CD14-positive monocyte (primary cell): ENCODE measurements around the gene RIPPLY3. TPM values are rescaled to one million over a fixed set of nuclear protein-coding genes. Genes with fewer than 3 reads are reported as not detected.

Experiments
- DNase-seq, 3 donors: peaks; one replicate each; pipeline ENCODE4 v3.0.0-alpha.2; 2011 to 2022
- H2AFZ ChIP-seq: 2 replicates; pipeline ENCODE4 v1.6.0; 2012; ENCODE audit warnings: mild to moderate bottlenecking, low read depth, low read length, inconsistent platforms; ENCODE audit not compliant: insufficient read depth, poor library complexity, severe bottlenecking
- H3K27ac ChIP-seq, 2 donors: 1 replicate in 1 of 2; 2 replicates in 1 of 2; pipeline ENCODE4 v1.5.1; 2012 to 2013; ENCODE audit warnings: low read length in 2 of 2, control low read depth in 1 of 2, inconsistent platforms in 1 of 2, low read depth in 1 of 2, mild to moderate bottlenecking in 1 of 2
- H3K27me3 ChIP-seq, 2 donors: one replicate each; pipeline versions ENCODE4 v1.6.0 to v1.6.1; 2011 to 2013; ENCODE audit warnings: low read length in 2 of 2; ENCODE audit not compliant: control insufficient read depth in 2 of 2, insufficient read depth in 2 of 2
- H3K36me3 ChIP-seq, 2 donors: replicated peaks in 1 of 2; 1 replicate in 1 of 2; 2 replicates in 1 of 2; pipeline versions ENCODE4 v1.5.1 to v1.6.1; 2012 to 2013; ENCODE audit warnings: low read length in 2 of 2, control low read depth in 1 of 2, inconsistent platforms in 1 of 2, mild to moderate bottlenecking in 1 of 2; ENCODE audit not compliant: insufficient read depth in 2 of 2, control insufficient read depth in 1 of 2
- H3K4me1 ChIP-seq, 2 donors: 1 replicate in 1 of 2; 2 replicates in 1 of 2; pipeline versions ENCODE4 v1.5.1 to v1.6.1; 2012 to 2013; ENCODE audit warnings: low read length in 2 of 2, control low read depth in 1 of 2, inconsistent platforms in 1 of 2, mild to moderate bottlenecking in 1 of 2, moderate library complexity in 1 of 2; ENCODE audit not compliant: insufficient read depth in 2 of 2, control insufficient read depth in 1 of 2
- H3K4me2 ChIP-seq: replicated peaks from 2 replicates; pipeline ENCODE3; 2012; ENCODE audit warnings: low read length, moderate library complexity, mild to moderate bottlenecking; ENCODE audit not compliant: poor library complexity, severe bottlenecking; ENCODE audit errors: extremely low read depth
- H3K4me3 ChIP-seq, 3 experiments: fragments of 200-600 bp in 1 of 3; sonication (generic) in 1 of 3; replicated peaks in 1 of 3; 1 replicate in 2 of 3; 2 replicates in 1 of 3; pipeline ENCODE4 v1.5.1; 2011 to 2013; ENCODE audit warnings: low read length in 3 of 3, mild to moderate bottlenecking in 3 of 3, control low read depth in 2 of 3, low read depth in 2 of 3, inconsistent platforms in 1 of 3, moderate library complexity in 1 of 3
- H3K79me2 ChIP-seq: 2 replicates; pipeline ENCODE4 v1.6.0; 2012; ENCODE audit warnings: mild to moderate bottlenecking, control low read depth, inconsistent platforms, low read length, moderate library complexity; ENCODE audit not compliant: insufficient read depth
- H3K9ac ChIP-seq: 2 replicates; pipeline ENCODE4 v1.6.0; 2017; ENCODE audit warnings: low read length, mild to moderate bottlenecking; ENCODE audit not compliant: insufficient read depth, poor library complexity, severe bottlenecking
- H3K9me3 ChIP-seq, 2 donors: replicated peaks in 1 of 2; 1 replicate in 1 of 2; 2 replicates in 1 of 2; pipeline versions ENCODE4 v1.5.1 to v1.6.1; 2012 to 2013; ENCODE audit warnings: low read length in 2 of 2, control low read depth in 1 of 2; ENCODE audit not compliant: control insufficient read depth in 1 of 2, insufficient read depth in 1 of 2
- H4K20me1 ChIP-seq: 2 replicates; pipeline ENCODE4 v1.6.0; 2012; ENCODE audit warnings: mild to moderate bottlenecking, low read length, control low read depth, moderate library complexity; ENCODE audit not compliant: insufficient read depth
- H3K27ac Mint-ChIP-seq, 7 donors: one replicate each; pipeline ENCODE4 v1.8.0; 2020; ENCODE audit warnings: mild to moderate bottlenecking in 7 of 7, mixed read lengths in 7 of 7, moderate library complexity in 6 of 7, inconsistent platforms in 2 of 7
- H3K27me3 Mint-ChIP-seq, 3 donors: one replicate each; pipeline ENCODE4 v1.8.0; 2021 to 2022; ENCODE audit warnings: low read depth in 3 of 3, mild to moderate bottlenecking in 3 of 3, mixed read lengths in 3 of 3, moderate library complexity in 3 of 3, inconsistent platforms in 1 of 3
- H3K36me3 Mint-ChIP-seq, 2 donors: one replicate each; pipeline ENCODE4 v1.8.0; 2020; ENCODE audit warnings: mixed read lengths in 2 of 2, inconsistent platforms in 1 of 2, mild to moderate bottlenecking in 1 of 2
- H3K4me1 Mint-ChIP-seq: one replicate; pipeline ENCODE4 v1.8.0; 2020; ENCODE audit warnings: mild to moderate bottlenecking, mixed read lengths
- H3K4me3 Mint-ChIP-seq, 2 donors: one replicate each; pipeline ENCODE4 v1.8.0; 2020; ENCODE audit warnings: mild to moderate bottlenecking in 2 of 2, mixed read lengths in 2 of 2, moderate library complexity in 1 of 2
- H3K9me3 Mint-ChIP-seq, 7 donors: one replicate each; pipeline ENCODE4 v1.8.0; 2020 to 2022; ENCODE audit warnings: mixed read lengths in 7 of 7, mild to moderate bottlenecking in 6 of 7, moderate library complexity in 6 of 7, inconsistent platforms in 2 of 7
- CTCF ChIP-seq: fragments of 200-600 bp; IDR thresholded peaks from one replicate; pipeline ENCODE4 v1.8.0; 2022; ENCODE audit warnings: antibody characterized with exemption, mild to moderate bottlenecking
- WGBS: methylation state at CpG from one replicate; pipeline ENCODE4 v1.1.5; 2013; ENCODE audit warnings: missing lambda C conversion rate; ENCODE audit not compliant: insufficient coverage; 5-methylcytosine and 5-hydroxymethylcytosine counted together
- intact Hi-C, 2 donors: fragments of 100-400 bp; cut with micrococcal nuclease; formaldehyde crosslinking; loops; one replicate each; pipeline versions ENCODE4 v1.15.0 to v1.15.1; 2023
- polyA plus RNA-seq, 3 donors: library from polyadenylated mRNA; depleted of rRNA in 1 of 3; unstranded in 2 of 3; stranded (reverse) in 1 of 3; fragments of 300-500 nt in 2 of 3; fragments of >200 nt in 1 of 3; fragmentation: Illumina TruSeq in 2 of 3; gene quantifications; 1 replicate in 2 of 3; 2 replicates in 1 of 3; pipeline ENCODE4 v1.2.3, GENCODE V29; 2012 to 2021

RIPPLY3 gene
- polyA plus RNA-seq, 3 donors, result not detected

GRCh38 chr21:37062593-37062935, 56.1 kb downstream of the RIPPLY3 start:
- Histone ChIP-seq H3K79me2 (no peaks in the 10 kb centered on the region), H3K36me3 (peaks cover 3 to 14% of the 10 kb centered on the region in 2 donors), H3K27me3 (no peaks in the 10 kb centered on the region), H3K27ac (no peak overlapping the region), H2AFZ (no peak overlapping the region), H3K4me2 (no peak overlapping the region), H3K4me3 (no peak overlapping the region), H3K4me1 (no peaks in the 10 kb centered on the region), H3K9me3 (no peaks in the 10 kb centered on the region), H4K20me1 (no peaks in the 10 kb centered on the region), H3K9ac (no peak overlapping the region)
- Mint-ChIP-seq H3K4me3 (no peak overlapping the region), H3K4me1 (no peaks in the 10 kb centered on the region), H3K9me3 (peaks cover 0 to 11% (median 0%) of the 10 kb centered on the region in 7 donors), H3K27me3 (peaks cover 0 to 2% (median 1%) of the 10 kb centered on the region in 3 donors), H3K36me3 (peaks cover 10 to 15% of the 10 kb centered on the region in 2 donors), H3K27ac (no peak overlapping the region)
- TF ChIP-seq CTCF, result no peak
- 95% methylated on average over 5 of the region's 6 CpGs for WGBS
- intact Hi-C loops, result no loop called here
- no peak for DNase-seq

GRCh38 chr21:37063433-37063832, 56.9 kb downstream of the RIPPLY3 start:
- H2AFZ ChIP-seq, result no peak overlapping the region
- H3K4me1 ChIP-seq, result no peaks in the 10 kb centered on the region
- Mint-ChIP-seq H3K27me3 (peaks cover 0 to 2% (median 1%) of the 10 kb centered on the region in 3 donors), H3K4me3 (no peak overlapping the region), H3K9me3 (peaks cover 0 to 9% (median 0%) of the 10 kb centered on the region in 7 donors), H3K4me1 (no peaks in the 10 kb centered on the region), H3K36me3 (peaks cover 17 to 19% of the 10 kb centered on the region in 2 donors), H3K27ac (no peak overlapping the region)
- DNase-seq, result no peak
- H3K4me2 ChIP-seq, result no peak overlapping the region
- TF ChIP-seq CTCF, result no peak
- intact Hi-C loops, result no loop called here
- H3K9me3 ChIP-seq, result no peaks in the 10 kb centered on the region
- no peak overlapping the region for H3K27ac ChIP-seq
- H3K4me3 ChIP-seq, result no peak overlapping the region
- no peaks in the 10 kb centered on the region for H3K27me3 ChIP-seq
- no CpG with 5 or more reads among the region's 1 CpG for WGBS
- no peaks in the 10 kb centered on the region for H4K20me1 ChIP-seq
- peaks cover 3 to 14% of the 10 kb centered on the region in 2 donors for H3K36me3 ChIP-seq
- no peaks in the 10 kb centered on the region for H3K79me2 ChIP-seq
- no peak overlapping the region for H3K9ac ChIP-seq
